ENCODE data around the gene ANKRD33B. TPM values are rescaled to one million over a fixed set of nuclear protein-coding genes. Genes with fewer than 3 reads are reported as not detected.
A peak's percentile ranks its signal among the peaks of the same experiment; 100 is the strongest.

Gene ANKRD33B
- total RNA-seq, 1 experiment from 2014 or later, result 6.9 TPM

- Histone ChIP-seq H3K14ac (ENCODE audit: insufficient read depth, low read length) (no peak overlapping the region), H3K4ac (ENCODE audit: low read depth, low read length) (no peak overlapping the region; the same call in 1 of the 2 replicates), H3K18ac (ENCODE audit: insufficient read length, low read depth, low read length) (no peak overlapping the region), H4K20me1 (ENCODE audit: control insufficient read depth, insufficient read depth, insufficient read length) (no peaks in the 10 kb centered on the region), H2BK12ac (ENCODE audit: insufficient read length, low read depth, low read length) (no peak overlapping the region), H3K9ac (ENCODE audit: extremely low read depth, insufficient read length, low read length) (no peak overlapping the region), H2BK15ac (ENCODE audit: low read depth, low read length) (no peak overlapping the region), H4K8ac (replicated peaks; ENCODE audit: insufficient read length, low read depth, low read length) (no peak overlapping the region), H3K79me2 (ENCODE audit: insufficient read depth, low read length) (no peaks in the 10 kb centered on the region), H3K4me1 (ENCODE audit: insufficient read depth, low read length) (peaks cover 7% of the 10 kb centered on the region; the same call in 1 of the 2 replicates), H3K23me2 (ENCODE audit: insufficient read length, low read depth, low read length, poor library complexity, severe bottlenecking) (no peaks in the 10 kb centered on the region), H4K91ac (ENCODE audit: insufficient read length, low read depth, low read length) (no peak overlapping the region), H3K23ac (ENCODE audit: insufficient read length, low read depth, low read length) (no peak overlapping the region), H2BK20ac (ENCODE audit: low read depth, low read length, poor library complexity, severe bottlenecking) (no peak overlapping the region), H2AK5ac (ENCODE audit: insufficient read length, low read length) (no peak overlapping the region), H2AFZ (ENCODE audit: low read length) (no peak overlapping the region), H4K5ac (ENCODE audit: insufficient read length, low read depth, low read length) (no peak overlapping the region), H2BK5ac (ENCODE audit: insufficient read length, low read length) (no peak overlapping the region), H3K56ac (ENCODE audit: insufficient read length, low read depth, low read length) (no peak overlapping the region), H3K27me3 (ENCODE audit: insufficient read depth, low read length) (no peaks in the 10 kb centered on the region), H3K9me3 (ENCODE audit: control insufficient read depth, low read depth, low read length) (no peaks in the 10 kb centered on the region), H3K4me2 (ENCODE audit: insufficient read depth, insufficient read length, low read length) (no peak overlapping the region), H2BK120ac (ENCODE audit: low read depth, low read length, poor library complexity, severe bottlenecking) (no peak overlapping the region), H3K27ac (ENCODE audit: insufficient read length, low read depth, low read length) (no peak overlapping the region), H3T11ph (ENCODE audit: low read length) (no peak overlapping the region), H3K79me1 (ENCODE audit: insufficient read depth, low read depth, low read length, poor library complexity, severe bottlenecking) (no peaks in the 10 kb centered on the region)
- Mint-ChIP-seq H3K4me3 (no peak overlapping the region), H3K9me3 (peaks cover 12 to 16% of the 10 kb centered on the region in 2 experiments; a peak in 4 of 5 replicates), H3K27ac (peak overlapping the region; percentile 28 to 85 (median 80); a peak in 4 of 7 replicates), H3K36me3 (ENCODE audit: insufficient read depth in 1 of 3, low read depth in 3 of 3) (peaks cover 8 to 16% (median 16%) of the 10 kb centered on the region in 3 experiments), H3K4me1 (peaks cover 27 to 30% of the 10 kb centered on the region in 2 experiments), H3K27me3 (ENCODE audit: low read depth) (no peaks in the 10 kb centered on the region)
- peak; percentile 77 for DNase-seq
- WGBS (ENCODE audit: extremely low coverage, insufficient read length, low lambda C conversion rate), result no CpG with 5 or more reads among the region's 11 CpGs
- TF ChIP-seq CTCF (conservative IDR thresholded peaks at IDR 0.05), result peak; percentile 83
Observed at GRCh38 chr5:10689391-10690081, 125.7 kb downstream of the ANKRD33B start.
